ENCODE data around the gene C1orf21.

- TF ChIP-seq POLR2A (IDR thresholded peaks at IDR 0.05; ENCODE audit: low read length) (no peak), GATA1 (IDR thresholded peaks at IDR 0.05; ENCODE audit: low read depth, low read length) (no peak)
Observed at GRCh38 chr1:184422490-184423233, 35.8 kb downstream of the C1orf21 start.
